Lung (tissue), 12 donors: ENCODE results near the gene BCL2L2. TPM values are rescaled to one million over a fixed set of nuclear protein-coding genes. Genes with fewer than 3 reads are reported as not detected.
"Not testable (repeated sequence)": the region's sequence is repeated elsewhere in the genome, so short reads cannot be mapped to it uniquely, and the experiment has no call there.

Source experiments
- ATAC-seq: fragments of 200-7000 bp; cut with Tn5 transposase; one replicate; pipeline ENCODE4 v1.9.1; 2020; ENCODE audit warnings: moderate number of reproducible peaks; ENCODE audit not compliant: insufficient read depth, low FRiP score
- DNase-seq, 3 donors: peaks; one replicate each; pipeline ENCODE4 v3.0.0-alpha.2; 2013 to 2017
- H3K27ac ChIP-seq, 2 donors: one replicate each; pipeline ENCODE4 v1.5.1; 2013; ENCODE audit warnings: mild to moderate bottlenecking in 2 of 2, moderate library complexity in 2 of 2, control low read depth in 1 of 2, inconsistent platforms in 1 of 2, low read depth in 1 of 2, low read length in 1 of 2
- H3K27me3 ChIP-seq, 3 donors: one replicate each; pipeline ENCODE4 v1.5.1; 2013; ENCODE audit warnings: low read length in 2 of 3; ENCODE audit not compliant: control insufficient read depth in 3 of 3, insufficient read depth in 3 of 3
- H3K36me3 ChIP-seq, 4 donors: one replicate each; pipeline ENCODE4 v1.5.1; 2013; ENCODE audit warnings: low read length in 4 of 4, mild to moderate bottlenecking in 1 of 4, moderate library complexity in 1 of 4; ENCODE audit not compliant: control insufficient read depth in 4 of 4, insufficient read depth in 4 of 4
- H3K4me1 ChIP-seq, 5 donors: one replicate each; pipeline ENCODE4 v1.5.1; 2013; ENCODE audit warnings: low read length in 5 of 5, mild to moderate bottlenecking in 2 of 5, moderate library complexity in 1 of 5; ENCODE audit not compliant: control insufficient read depth in 5 of 5, insufficient read depth in 5 of 5
- H3K4me3 ChIP-seq: one replicate; pipeline ENCODE4 v1.5.1; 2013; ENCODE audit warnings: mild to moderate bottlenecking, control low read depth, moderate library complexity
- H3K9ac ChIP-seq, 2 donors: one replicate each; pipeline ENCODE4 v1.5.1; 2013; ENCODE audit warnings: low read length in 2 of 2, control low read depth in 1 of 2; ENCODE audit not compliant: insufficient read depth in 1 of 2
- H3K9me3 ChIP-seq, 4 donors: one replicate each; pipeline ENCODE4 v1.5.1; 2013; ENCODE audit warnings: low read length in 3 of 4, mild to moderate bottlenecking in 1 of 4, moderate library complexity in 1 of 4; ENCODE audit not compliant: control insufficient read depth in 4 of 4, insufficient read depth in 3 of 4
- CTCF ChIP-seq: IDR thresholded peaks from 2 replicates; pipeline ENCODE4 v1.5.1; 2012; ENCODE audit warnings: mild to moderate bottlenecking; ENCODE audit errors: control extremely low read depth, extremely low read depth
- WGBS, 2 donors: extraction: QIAGEN DNeasy Blood & Tissue Kit; methylation state at CpG; one replicate each; pipeline ENCODE4 v1.1.7; 2013; 5-methylcytosine and 5-hydroxymethylcytosine counted together
- polyA plus RNA-seq, 2 donors: library from polyadenylated mRNA; stranded (reverse); fragments of 200-250 nt; gene quantifications; one replicate each; pipeline ENCODE4 v1.2.1, GENCODE V29; 2013
- total RNA-seq, 2 donors: library from RNA; depleted of rRNA in 1 of 2; stranded (reverse); fragments of >200 nt in 1 of 2; gene quantifications; one replicate each; pipeline ENCODE4 v1.2.1, GENCODE V29; 2014 to 2021
- donor health status: control.
- donor health status: control.
- donor health status: Bipolar disorder and iron deficiency.
- donor health status: healthy.
- donor health status: DM: yes; HTN: yes; CAD: no.

BCL2L2 gene
- total and polyA plus RNA-seq, 4 donors, result 20.8 to 52.8 (median 39.8) TPM

- Histone ChIP-seq H3K4me1 (no peaks in the 10 kb centered on the region), H3K4me3 (no peak overlapping the region), H3K27me3 (no peaks in the 10 kb centered on the region), H3K36me3 (no peaks in the 10 kb centered on the region), H3K27ac (no peak overlapping the region), H3K9ac (no peak overlapping the region), H3K9me3 (no peaks in the 10 kb centered on the region)
- ATAC-seq, result no peak
- TF ChIP-seq CTCF, result no peak
- 90 to 94% methylated on average over 7 of the region's 7 CpGs for WGBS, 2 donors
- DNase-seq, result no peak
These were observed 37.4 kb upstream of the BCL2L2 start for GRCh38 chr14:23269193-23269592.

- Histone ChIP-seq H3K4me3 (no peak overlapping the region), H3K36me3 (peaks cover 0 to 13% (median 9%) of the 10 kb centered on the region in 4 donors), H3K27ac (no peak overlapping the region), H3K4me1 (no peaks in the 10 kb centered on the region), H3K27me3 (no peaks in the 10 kb centered on the region), H3K9me3 (peaks cover 0 to 1% (median 0%) of the 10 kb centered on the region in 4 donors), H3K9ac (no peak overlapping the region)
- TF ChIP-seq CTCF, result no peak
- 93 to 95% methylated on average over 2 of the region's 2 CpGs for WGBS, 2 donors
- ATAC-seq (no peak), DNase-seq (no peak)
These were observed 31.2 kb upstream of the BCL2L2 start for GRCh38 chr14:23275412-23275811.

- Histone ChIP-seq H3K27me3 (no peaks in the 10 kb centered on the region), H3K4me3 (no peak overlapping the region), H3K9me3 (peaks cover 0 to 1% (median 0%) of the 10 kb centered on the region in 4 donors), H3K9ac (no peak overlapping the region), H3K4me1 (no peaks in the 10 kb centered on the region), H3K36me3 (peaks cover 0 to 13% (median 10%) of the 10 kb centered on the region in 4 donors), H3K27ac (no peak overlapping the region)
- 91 to 92% methylated on average over 3 of the region's 3 CpGs for WGBS, 2 donors
- DNase-seq (no peak), ATAC-seq (no peak)
- TF ChIP-seq CTCF, result no peak
These were observed 29.4 kb upstream of the BCL2L2 start for GRCh38 chr14:23277189-23277588.

GRCh38 chr14:23277928-23278327 is 28.7 kb upstream of the BCL2L2 start:
- H3K36me3 ChIP-seq, result peaks cover 0 to 13% (median 11%) of the 10 kb centered on the region in 4 donors
- H3K27me3 ChIP-seq, H3K27ac ChIP-seq, H3K4me3 ChIP-seq, H3K9me3 ChIP-seq, ATAC-seq, H3K9ac ChIP-seq, H3K4me1 ChIP-seq, DNase-seq: not testable (repeated sequence)
- WGBS, 2 donors, result 95 to 96% methylated on average over 6 of the region's 6 CpGs
